Activated naive CD8-positive, alpha-beta T cell treated with anti-CD3 and anti-CD28 coated beads, Interleukin-2, amount 10 ng/mL, durations not matched to agents 7 days and 5 days (primary cell): ENCODE results near the gene STON2. TPM values are rescaled to one million over a fixed set of nuclear protein-coding genes. Genes with fewer than 3 reads are reported as not detected.
"Not testable (repeated sequence)": the region's sequence is repeated elsewhere in the genome, so short reads cannot be mapped to it uniquely, and the experiment has no call there.

Experiments
- ATAC-seq: fragments of 150-1000 bp; cut with Tn5 transposase; one replicate; pipeline ENCODE4 v1.10.0; 2021; ENCODE audit warnings: low read depth, moderate library complexity
- POLR2A ChIA-PET: fragments of 350-600 bp; sonication (Branson Sonifier 250); formaldehyde crosslinking; loops from one replicate; lab custom pipeline; 2021; ENCODE audit warnings: antibody characterized with exemption; lab: Charles Lee
- DNase-seq: peaks from one replicate; pipeline ENCODE4 v3.0.0; 2021
- H3K27ac Mint-ChIP-seq: one replicate; pipeline ENCODE4 v1.8.0; 2022; ENCODE audit warnings: mild to moderate bottlenecking, mixed read lengths
- H3K27me3 Mint-ChIP-seq: one replicate; pipeline ENCODE4 v1.8.0; 2022; ENCODE audit warnings: mild to moderate bottlenecking, moderate library complexity, mixed read lengths
- H3K36me3 Mint-ChIP-seq: one replicate; pipeline ENCODE4 v1.8.0; 2021; ENCODE audit warnings: mild to moderate bottlenecking, mixed read lengths
- H3K4me1 Mint-ChIP-seq: one replicate; pipeline ENCODE4 v1.8.0; 2021; ENCODE audit warnings: mixed read lengths
- H3K4me3 Mint-ChIP-seq: one replicate; pipeline ENCODE4 v1.8.0; 2022; ENCODE audit warnings: mild to moderate bottlenecking, moderate library complexity, mixed read lengths
- H3K9me3 Mint-ChIP-seq: one replicate; pipeline ENCODE4 v1.8.0; 2021; ENCODE audit warnings: mixed read lengths
- total RNA-seq, 2 experiments: library from RNA; stranded (reverse); gene quantifications; one replicate each; pipeline ENCODE4 v1.2.3, GENCODE V29; 2021

STON2 gene
- total RNA-seq, 2 experiments from 2014 or later, result not detected

DNA sequence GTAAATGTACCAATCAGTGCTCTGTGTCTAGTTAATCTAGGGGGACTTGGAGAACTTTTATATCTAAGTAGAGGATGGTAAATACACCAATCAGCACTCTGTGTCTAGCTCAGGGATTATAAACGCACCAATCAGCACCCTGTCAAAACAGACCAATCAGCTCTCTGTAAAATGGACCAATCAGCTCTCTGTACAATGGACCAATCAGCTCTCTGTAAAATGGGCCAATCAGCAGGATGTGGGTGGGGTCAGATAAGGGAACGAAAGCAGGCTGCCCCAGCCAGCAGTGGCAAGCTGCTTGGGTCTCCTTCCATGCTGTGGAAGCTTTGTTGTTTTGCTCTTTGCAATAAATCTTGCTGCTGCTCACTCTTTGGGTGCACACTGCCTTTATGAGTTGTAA, 163.3 kb downstream of the STON2 start:
- H3K4me1 Mint-ChIP-seq, H3K27ac Mint-ChIP-seq, DNase-seq, H3K27me3 Mint-ChIP-seq, H3K4me3 Mint-ChIP-seq, H3K36me3 Mint-ChIP-seq, H3K9me3 Mint-ChIP-seq, ATAC-seq, POLR2A ChIA-PET: not testable (repeated sequence)

DNA sequence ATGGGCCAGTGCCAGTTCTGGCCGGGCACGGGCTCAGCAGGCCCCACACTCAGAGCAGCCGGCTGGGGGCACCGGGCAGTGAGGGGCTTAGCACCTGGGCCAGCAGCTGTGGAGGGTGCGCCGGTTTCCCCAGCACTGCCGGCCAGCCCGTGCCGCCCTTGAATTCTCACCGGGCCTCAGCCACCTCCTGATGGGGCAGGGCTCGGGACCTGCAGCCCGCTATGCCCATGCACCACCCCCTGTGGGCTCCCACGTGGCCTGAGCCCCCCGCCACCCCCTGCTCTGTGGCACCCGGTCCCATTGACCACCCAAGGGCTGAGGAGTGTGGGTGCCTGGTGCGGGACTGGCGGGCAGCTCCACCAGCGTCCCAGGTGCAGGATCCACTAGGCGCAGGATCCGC, 164.0 kb downstream of the STON2 start:
- Mint-ChIP-seq H3K36me3 (no peaks in the 10 kb centered on the region), H3K9me3 (peaks cover 2% of the 10 kb centered on the region), H3K27ac (no peak overlapping the region), H3K4me3 (no peak overlapping the region), H3K27me3 (peaks cover 4% of the 10 kb centered on the region), H3K4me1 (peaks cover 3% of the 10 kb centered on the region)
- POLR2A ChIA-PET, result no interaction called here
- no peak for ATAC-seq
- no peak for DNase-seq

DNA sequence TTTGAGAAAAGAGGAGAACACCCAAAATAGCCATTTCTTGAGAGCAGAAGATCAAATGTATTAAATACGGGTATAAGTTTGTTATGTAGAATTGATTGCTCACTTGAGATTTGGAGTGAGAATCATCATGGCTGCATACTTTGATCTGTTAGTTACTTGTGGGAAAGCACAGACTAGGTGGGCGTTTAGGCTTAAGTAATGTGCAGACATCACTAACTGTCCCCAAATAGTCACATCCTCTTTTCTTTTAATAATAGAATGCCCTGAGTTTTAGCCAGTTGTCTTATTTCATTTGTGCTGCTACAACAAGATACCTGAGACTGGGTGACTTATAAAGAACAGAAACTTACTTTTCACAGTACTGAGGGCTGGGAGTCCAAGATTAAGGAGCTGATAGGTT, 165.0 kb downstream of the STON2 start:
- H3K27me3 Mint-ChIP-seq, result peaks cover 4% of the 10 kb centered on the region
- POLR2A ChIA-PET, result interaction anchor here (0.5 kb wide), 1 partner anchor 291 kb away, joined by 4 read pairs; no protein-coding TSS in a partner anchor
- ATAC-seq (no peak), DNase-seq (no peak)
- no peak overlapping the region for H3K4me3 Mint-ChIP-seq
- H3K9me3 Mint-ChIP-seq, result peaks cover 2% of the 10 kb centered on the region
- H3K4me1 Mint-ChIP-seq, result peaks cover 3% of the 10 kb centered on the region
- no peaks in the 10 kb centered on the region for H3K36me3 Mint-ChIP-seq
- no peak overlapping the region for H3K27ac Mint-ChIP-seq

DNA sequence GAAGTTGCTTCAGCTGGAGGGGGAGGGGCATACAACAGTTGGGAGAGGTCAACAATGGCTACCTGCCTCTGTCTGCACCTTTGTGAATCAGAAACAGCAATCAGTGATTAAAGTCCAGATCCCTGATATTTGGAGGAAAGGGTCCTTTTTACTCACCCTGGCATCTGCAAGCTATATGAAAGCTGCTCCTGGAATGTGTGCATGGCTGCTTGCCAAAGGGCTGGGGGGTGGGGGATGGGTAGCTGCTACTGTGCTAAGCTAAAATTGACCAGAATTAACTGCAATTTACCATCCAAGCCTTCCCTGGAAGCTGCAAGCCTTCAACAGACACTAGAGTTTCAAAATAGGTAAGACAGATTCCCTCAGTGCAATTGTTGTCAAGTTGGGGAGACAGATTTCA, 165.8 kb downstream of the STON2 start:
- Mint-ChIP-seq H3K4me3 (no peak overlapping the region), H3K27me3 (no peaks in the 10 kb centered on the region), H3K9me3 (peaks cover 2% of the 10 kb centered on the region), H3K4me1 (peaks cover 3% of the 10 kb centered on the region), H3K36me3 (no peaks in the 10 kb centered on the region), H3K27ac (no peak overlapping the region)
- no peak for DNase-seq
- POLR2A ChIA-PET, result no interaction called here
- ATAC-seq, result no peak

DNA sequence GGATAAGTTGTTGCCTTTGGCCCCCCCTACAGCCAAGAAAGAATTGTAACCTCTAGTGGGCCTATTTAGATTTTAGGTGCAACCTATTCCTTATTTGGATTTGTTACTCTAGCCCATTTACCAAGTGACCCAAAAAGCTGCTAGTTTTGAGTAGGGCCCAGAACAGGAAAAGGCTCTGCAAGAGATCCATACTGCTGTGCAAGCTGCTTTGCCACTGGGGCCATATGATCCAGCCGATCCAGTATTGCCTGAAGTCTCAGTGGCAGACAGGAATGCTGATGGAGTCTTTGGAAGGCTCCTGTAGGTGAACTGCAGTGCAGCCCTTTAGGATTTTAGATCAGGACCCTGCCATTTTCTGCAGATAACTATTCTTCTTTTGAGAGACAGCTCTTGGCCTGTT, 166.5 kb downstream of the STON2 start:
- peaks cover 2% of the 10 kb centered on the region for H3K9me3 Mint-ChIP-seq
- H3K4me1 Mint-ChIP-seq, result peaks cover 3% of the 10 kb centered on the region
- POLR2A ChIA-PET, result no interaction called here
- no peak overlapping the region for H3K27ac Mint-ChIP-seq
- ATAC-seq (no peak), DNase-seq (no peak)
- no peaks in the 10 kb centered on the region for H3K36me3 Mint-ChIP-seq
- H3K27me3 Mint-ChIP-seq, result no peaks in the 10 kb centered on the region
- no peak overlapping the region for H3K4me3 Mint-ChIP-seq

DNA sequence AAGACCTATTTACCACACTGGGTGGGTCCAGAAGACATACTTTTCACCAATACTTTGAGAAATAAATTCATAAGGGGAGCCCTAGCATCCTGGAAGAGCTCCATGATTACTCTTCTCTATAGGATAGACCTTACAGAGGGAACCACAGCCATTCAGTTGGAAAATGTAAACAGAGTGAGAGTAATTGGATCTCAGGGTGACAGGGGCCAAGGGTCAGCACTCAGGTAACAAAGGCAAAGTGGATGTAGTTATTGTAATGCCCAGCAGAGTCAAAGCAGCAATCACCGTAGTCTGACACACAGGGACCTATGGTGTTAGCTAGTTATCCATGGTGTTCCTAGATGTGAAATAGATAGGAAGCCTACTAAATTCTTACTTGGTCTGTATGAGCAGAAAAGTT, 168.6 kb downstream of the STON2 start:
- Mint-ChIP-seq H3K9me3 (peaks cover 2% of the 10 kb centered on the region), H3K27me3 (peaks cover 4% of the 10 kb centered on the region), H3K27ac (no peak overlapping the region), H3K4me1 (peaks cover 3% of the 10 kb centered on the region), H3K4me3 (no peak overlapping the region), H3K36me3 (no peaks in the 10 kb centered on the region)
- ATAC-seq (no peak), DNase-seq (no peak)
- POLR2A ChIA-PET, result no interaction called here

DNA sequence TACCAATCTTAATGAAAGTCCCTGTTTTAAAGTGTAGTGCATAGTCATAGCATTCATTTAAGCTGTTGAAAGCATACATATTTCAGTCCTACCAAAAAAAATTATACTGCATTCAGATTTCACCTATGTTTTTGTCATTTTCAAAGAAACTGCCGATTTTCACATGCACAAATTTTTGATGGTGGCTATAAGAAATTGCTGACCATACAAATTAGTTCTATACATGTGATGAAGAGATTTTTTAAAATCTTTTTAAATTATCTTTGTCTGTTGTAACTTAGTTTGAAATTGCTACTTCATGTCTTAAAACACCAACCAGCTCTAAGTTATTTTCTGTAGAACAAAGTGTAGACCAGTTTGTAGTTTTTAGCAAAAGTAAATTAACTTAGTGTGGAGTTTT, 175.9 kb downstream of the STON2 start:
- no peak for ATAC-seq
- H3K27me3 Mint-ChIP-seq, result peaks cover 6% of the 10 kb centered on the region
- no peak overlapping the region for H3K27ac Mint-ChIP-seq
- POLR2A ChIA-PET, result no interaction called here
- H3K4me1 Mint-ChIP-seq, result peaks cover 2% of the 10 kb centered on the region
- H3K4me3 Mint-ChIP-seq, result no peak overlapping the region
- H3K9me3 Mint-ChIP-seq, result no peaks in the 10 kb centered on the region
- H3K36me3 Mint-ChIP-seq, result peaks cover 2% of the 10 kb centered on the region
- DNase-seq, result no peak

DNA sequence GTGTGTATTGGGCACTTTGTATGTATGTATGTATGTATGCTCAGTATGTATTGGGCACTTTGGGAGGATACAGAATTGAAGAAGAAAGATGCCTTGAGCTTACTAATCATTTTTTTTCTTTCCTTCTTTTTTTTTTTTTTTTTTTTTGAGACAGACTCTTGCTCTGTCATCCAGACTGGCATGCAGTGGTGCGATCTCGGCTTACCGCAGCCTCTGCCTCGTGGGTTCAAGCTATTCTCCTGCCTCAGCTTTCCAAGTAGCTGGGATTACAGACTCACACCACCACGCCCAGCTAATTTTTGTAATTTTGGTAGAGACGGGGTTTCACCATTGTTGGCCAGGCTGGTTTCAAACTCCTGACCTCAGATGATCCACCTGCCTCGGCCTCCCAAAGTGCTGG, 176.3 kb downstream of the STON2 start:
- POLR2A ChIA-PET, H3K4me3 Mint-ChIP-seq, H3K9me3 Mint-ChIP-seq, H3K36me3 Mint-ChIP-seq, H3K27me3 Mint-ChIP-seq, H3K27ac Mint-ChIP-seq, H3K4me1 Mint-ChIP-seq, DNase-seq, ATAC-seq: not testable (repeated sequence)

DNA sequence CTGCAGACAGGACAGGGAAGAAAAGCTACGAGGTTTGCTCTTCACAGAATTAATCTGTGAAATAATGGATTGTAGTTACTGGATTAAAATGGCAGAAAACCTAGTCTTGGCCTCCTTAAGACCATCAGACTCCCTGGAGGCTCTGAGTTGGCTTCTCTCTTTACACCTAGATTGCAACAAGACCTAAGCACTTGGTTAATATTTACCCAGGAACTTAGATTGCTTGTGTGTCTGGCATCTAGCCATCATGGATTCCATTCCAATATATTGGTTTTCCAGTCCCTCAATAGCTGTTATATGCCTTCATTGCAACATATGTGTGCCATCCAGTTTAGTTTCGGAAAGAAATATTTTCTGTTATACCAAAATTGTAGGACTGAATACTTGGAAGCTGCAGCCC, 177.4 kb downstream of the STON2 start:
- Mint-ChIP-seq H3K36me3 (peaks cover 3% of the 10 kb centered on the region), H3K27ac (no peak overlapping the region), H3K27me3 (peaks cover 6% of the 10 kb centered on the region), H3K4me3 (no peak overlapping the region), H3K9me3 (no peaks in the 10 kb centered on the region), H3K4me1 (peaks cover 8% of the 10 kb centered on the region)
- POLR2A ChIA-PET, result no interaction called here
- ATAC-seq, result no peak
- DNase-seq, result no peak

DNA sequence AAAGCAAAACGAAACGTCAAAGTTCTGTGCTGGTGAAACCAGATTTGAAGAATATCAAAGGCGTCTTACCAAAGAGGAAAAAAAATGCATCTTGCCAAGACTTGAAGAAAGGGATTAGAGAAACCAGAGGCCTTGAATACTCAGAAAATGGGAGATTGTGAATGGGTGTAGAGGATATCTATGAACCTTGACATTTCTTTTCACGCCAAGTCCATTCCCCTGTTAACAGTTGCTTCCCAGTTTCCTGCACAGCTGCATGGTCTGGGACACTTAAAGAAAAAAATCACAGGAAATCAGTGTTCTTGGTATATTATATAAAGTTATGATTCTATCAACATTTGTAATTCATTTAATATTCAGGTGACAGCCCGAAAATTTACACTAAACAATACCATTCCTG, 178.0 kb downstream of the STON2 start:
- Mint-ChIP-seq H3K4me1 (peaks cover 12% of the 10 kb centered on the region), H3K4me3 (peak overlapping the region; percentile 94), H3K27ac (peak overlapping the region; percentile 98), H3K9me3 (no peaks in the 10 kb centered on the region), H3K36me3 (peaks cover 3% of the 10 kb centered on the region), H3K27me3 (peaks cover 6% of the 10 kb centered on the region)
- POLR2A ChIA-PET, result no interaction called here
- ATAC-seq (no peak), DNase-seq (no peak)

DNA sequence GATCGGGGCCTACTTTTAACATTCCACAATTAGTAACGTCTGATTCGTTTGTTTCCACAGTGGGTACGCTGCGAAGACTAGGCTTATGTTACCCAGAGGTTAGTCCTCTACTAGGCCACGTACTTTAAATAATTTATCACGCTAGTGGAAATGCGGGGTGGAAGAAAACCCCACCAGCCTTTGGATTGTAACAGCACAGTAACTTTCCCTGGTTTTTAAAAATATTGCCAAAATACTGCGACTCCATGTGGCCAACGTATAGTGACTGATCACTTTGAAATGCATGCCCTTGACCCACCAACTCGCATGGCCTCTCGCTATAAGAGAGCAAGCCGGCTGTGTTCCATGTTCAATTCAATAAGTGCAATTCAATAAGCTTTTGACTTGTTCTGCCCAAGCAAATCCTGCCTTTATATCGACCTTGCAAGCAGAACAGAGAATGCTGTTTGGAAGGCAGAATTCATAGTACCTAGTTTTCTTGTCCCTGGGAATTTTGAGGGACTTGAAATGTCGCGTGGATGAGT, 178.5 kb downstream of the STON2 start:
- Mint-ChIP-seq H3K36me3 (peaks cover 4% of the 10 kb centered on the region), H3K4me3 (peak overlapping the region; percentile 94), H3K9me3 (no peaks in the 10 kb centered on the region), H3K4me1 (peaks cover 14% of the 10 kb centered on the region), H3K27ac (peak overlapping the region; percentile 98), H3K27me3 (peaks cover 2% of the 10 kb centered on the region)
- ATAC-seq, result no peak
- no peak for DNase-seq
- POLR2A ChIA-PET, result interaction anchor here (0.7 to 1.8 kb wide), 13 partner anchors 19 to 312 kb away, joined by 3 to 26 read pairs (median 4); partner anchors contain the start of genes CEP128 and SEL1L

DNA sequence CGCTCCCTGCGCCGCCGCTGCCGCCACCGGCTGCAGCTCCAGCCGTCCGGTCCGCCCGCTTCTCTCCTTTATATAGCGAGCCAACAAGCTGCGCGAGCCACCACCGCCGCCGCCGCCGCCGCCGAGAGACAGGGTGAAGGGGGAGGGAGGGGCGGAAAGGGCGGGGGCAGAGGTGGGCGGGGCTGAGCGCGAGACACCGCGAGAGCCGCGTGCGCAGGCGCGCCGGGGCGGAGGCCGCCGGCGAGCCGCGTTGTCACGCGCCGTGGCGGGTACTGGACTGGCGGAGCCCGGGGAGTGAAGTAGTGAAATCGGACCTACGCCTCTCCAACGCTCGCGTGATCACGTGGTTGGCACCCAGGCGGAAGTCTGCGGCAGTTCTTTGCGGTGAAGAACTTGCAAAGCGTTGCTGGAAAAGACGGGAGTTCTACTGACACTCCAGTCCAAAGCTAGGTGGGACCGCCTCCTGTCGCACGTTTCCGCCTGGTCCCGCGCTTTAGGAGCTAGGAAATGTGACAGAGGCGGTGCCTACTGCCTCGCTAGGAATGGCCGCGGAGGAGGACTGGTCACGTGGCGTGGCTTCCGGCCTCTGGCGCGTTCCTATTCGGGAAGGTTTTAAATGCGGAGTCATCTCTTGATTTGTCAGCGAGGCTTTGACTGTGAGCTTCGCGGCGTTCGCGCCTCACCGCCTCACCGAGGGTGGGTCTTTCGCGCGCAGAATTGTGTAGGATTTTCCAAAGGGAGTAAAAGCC, 179.1 kb downstream of the STON2 start, which contains the start of gene GTF2A1:
Gene GTF2A1, minus strand, starts transcription at position 130 of the 749 bp plus-strand sequence. CDS start 441 bp downstream, outside the sequence.
- Mint-ChIP-seq H3K36me3 (peaks cover 8% of the 10 kb centered on the region), H3K4me1 (peaks cover 16% of the 10 kb centered on the region), H3K4me3 (peak within 1 kb of the TSS; percentile 100), H3K9me3 (no peaks in the 10 kb centered on the region), H3K27me3 (peaks cover 2% of the 10 kb centered on the region), H3K27ac (peak within 1 kb of the TSS; percentile 100)
- DNase-seq, result peak; percentile 97
- POLR2A ChIA-PET, result interaction anchor here (0.6 to 1.8 kb wide), 21 partner anchors 9 to 312 kb away, joined by 3 to 26 read pairs (median 3); partner anchors contain the start of genes CEP128 and SEL1L
- ATAC-seq, result peak; percentile 79

DNA sequence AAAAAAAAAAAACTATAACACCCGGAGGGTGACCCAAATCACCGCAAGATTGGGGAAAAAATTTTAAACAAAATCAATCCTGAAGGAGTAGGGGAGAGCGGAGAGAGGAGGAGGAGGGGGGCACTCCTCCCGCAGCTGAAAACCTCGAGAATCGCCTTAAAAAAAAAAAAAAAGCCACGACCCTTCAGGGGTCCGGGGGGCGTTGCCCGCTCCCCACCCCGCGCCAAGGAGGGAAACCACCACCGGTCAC, 179.6 kb downstream of the STON2 start:
- Mint-ChIP-seq H3K27me3 (peaks cover 2% of the 10 kb centered on the region), H3K4me1 (peaks cover 16% of the 10 kb centered on the region), H3K4me3 (peak overlapping the region; percentile 94), H3K9me3 (no peaks in the 10 kb centered on the region), H3K27ac (peak overlapping the region; percentile 98), H3K36me3 (peaks cover 13% of the 10 kb centered on the region)
- ATAC-seq, result no peak
- POLR2A ChIA-PET, result interaction anchor here (0.6 to 1.8 kb wide), 19 partner anchors 10 to 313 kb away, joined by 3 to 26 read pairs (median 3); partner anchors contain the start of genes CEP128 and SEL1L
- no peak for DNase-seq
